WI38 (cell line): Measurements from ENCODE around the gene TICAM2.

Experiments
- H3K4me3 ChIP-seq: 2 replicates; pipeline ENCODE4 v1.5.1; 2011; ENCODE audit warnings: low read depth, mild to moderate bottlenecking, control low read depth, low read length
- TF ChIP-seq, protein P1 (sequence below): IDR thresholded peaks from 2 replicates; pipeline ENCODE4 v1.5.1; 2012; ENCODE audit warnings: low read depth, mild to moderate bottlenecking, control low read depth, low read length

Gene TICAM2

DNA sequence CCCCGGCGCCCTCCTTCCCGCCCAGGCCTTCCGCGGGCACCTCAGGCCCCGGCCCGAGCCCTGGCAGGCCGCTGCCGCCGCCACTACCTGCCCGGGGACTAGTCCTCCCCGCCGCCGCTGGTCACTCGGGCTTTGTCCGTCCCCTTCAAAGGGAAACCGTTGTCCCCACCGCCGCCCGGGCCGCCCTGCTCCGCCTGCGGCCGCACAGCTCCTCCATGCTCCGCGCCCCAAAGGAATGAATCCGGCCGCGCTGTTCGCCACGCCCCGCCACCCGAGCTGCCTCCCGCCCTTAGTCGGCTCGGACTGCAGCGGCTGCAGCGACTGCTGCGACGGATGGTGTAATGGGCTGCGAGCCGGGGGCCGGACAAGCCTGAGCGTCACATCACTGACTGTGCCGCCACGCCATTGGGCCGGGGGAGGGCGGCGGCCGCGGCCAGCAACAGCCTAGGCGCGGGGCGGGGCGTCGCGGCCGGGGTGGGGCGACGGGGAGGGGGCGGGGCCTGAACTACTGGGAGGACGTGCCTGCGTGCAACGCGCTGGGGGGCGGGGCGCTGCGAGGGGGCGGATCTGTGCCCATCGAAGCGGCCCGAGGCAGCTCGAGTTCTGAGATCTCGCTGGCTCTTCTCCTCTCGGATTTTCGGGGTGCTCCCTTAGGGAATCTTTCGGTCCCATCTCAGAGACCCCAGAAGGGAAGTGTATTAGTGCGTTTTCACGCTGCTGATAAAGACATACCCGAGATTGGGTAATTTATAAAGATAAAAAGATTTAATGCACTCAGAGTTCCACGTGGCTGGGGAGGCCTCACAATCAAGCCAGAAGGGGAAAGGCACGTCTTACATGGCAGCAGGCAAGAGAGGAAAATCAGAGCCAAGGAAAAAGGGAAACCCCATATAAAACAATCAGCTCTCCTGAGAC is 57.6 kb downstream of the TICAM2 start, which contains the start of gene FEM1C:
TSS of gene FEM1C (minus strand) at position 340 of the 915 bp plus-strand sequence. CDS start 1,282 bp downstream, outside the sequence.
- peak within 1 kb of the TSS; percentile 84 for H3K4me3 ChIP-seq
- TF ChIP-seq, protein P1, sequence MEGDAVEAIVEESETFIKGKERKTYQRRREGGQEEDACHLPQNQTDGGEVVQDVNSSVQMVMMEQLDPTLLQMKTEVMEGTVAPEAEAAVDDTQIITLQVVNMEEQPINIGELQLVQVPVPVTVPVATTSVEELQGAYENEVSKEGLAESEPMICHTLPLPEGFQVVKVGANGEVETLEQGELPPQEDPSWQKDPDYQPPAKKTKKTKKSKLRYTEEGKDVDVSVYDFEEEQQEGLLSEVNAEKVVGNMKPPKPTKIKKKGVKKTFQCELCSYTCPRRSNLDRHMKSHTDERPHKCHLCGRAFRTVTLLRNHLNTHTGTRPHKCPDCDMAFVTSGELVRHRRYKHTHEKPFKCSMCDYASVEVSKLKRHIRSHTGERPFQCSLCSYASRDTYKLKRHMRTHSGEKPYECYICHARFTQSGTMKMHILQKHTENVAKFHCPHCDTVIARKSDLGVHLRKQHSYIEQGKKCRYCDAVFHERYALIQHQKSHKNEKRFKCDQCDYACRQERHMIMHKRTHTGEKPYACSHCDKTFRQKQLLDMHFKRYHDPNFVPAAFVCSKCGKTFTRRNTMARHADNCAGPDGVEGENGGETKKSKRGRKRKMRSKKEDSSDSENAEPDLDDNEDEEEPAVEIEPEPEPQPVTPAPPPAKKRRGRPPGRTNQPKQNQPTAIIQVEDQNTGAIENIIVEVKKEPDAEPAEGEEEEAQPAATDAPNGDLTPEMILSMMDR = no peak

DNA sequence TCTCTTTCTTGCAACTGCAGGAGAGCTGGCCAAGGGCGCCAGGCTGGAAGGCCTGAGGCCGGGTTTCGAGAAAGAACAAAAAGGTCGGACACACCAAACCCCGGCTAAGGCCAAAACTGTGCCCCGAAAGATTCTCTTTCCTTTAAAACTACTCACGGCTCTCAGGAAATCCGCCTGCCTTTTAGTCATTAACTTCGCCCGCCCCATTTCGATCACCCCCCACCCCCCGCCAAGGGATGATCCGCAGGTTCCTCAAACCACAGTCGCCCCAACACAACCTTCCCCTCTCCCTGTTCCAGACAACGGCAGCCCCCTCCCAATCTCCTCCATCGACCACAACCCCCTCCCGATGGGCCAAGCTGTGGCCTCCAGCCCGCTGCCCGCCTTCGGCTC is 58.2 kb downstream of the TICAM2 start:
- H3K4me3 ChIP-seq = peak overlapping the region; percentile 84
- TF ChIP-seq, protein P1 = no peak

DNA sequence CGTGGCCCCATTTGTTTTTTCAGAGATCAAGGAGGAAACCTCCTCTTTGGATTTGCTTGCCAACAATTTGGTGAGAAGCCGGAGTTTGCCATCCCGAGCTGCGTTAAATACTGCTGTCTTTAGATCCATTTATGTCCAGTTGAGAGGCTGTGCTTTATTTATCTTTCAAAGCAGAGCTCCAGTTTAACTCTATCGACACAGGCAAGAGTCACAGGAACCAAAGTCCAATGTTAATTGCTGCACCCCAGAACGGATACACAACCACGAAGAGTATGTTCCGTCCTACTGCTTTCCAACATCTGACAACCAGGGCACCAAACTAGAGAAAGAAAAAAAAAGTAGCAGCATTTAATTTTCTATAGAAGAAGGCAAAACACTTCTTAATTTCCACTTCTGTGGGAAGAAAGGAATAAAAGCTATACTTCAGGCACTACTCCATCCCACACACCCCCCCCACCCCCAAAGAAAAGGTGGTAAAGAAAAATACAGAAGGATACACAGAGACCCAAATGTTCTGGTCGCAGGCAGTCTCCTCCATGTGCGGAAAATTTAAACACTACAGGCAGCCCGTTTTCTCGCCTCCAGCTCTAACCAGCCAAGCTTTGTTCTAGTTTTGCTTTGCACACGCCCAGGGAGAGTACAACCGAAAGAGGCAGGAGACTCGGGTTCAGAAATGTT is 58.8 kb downstream of the TICAM2 start:
- TF ChIP-seq, protein P1 = no peak
- peak overlapping the region; percentile 84 for H3K4me3 ChIP-seq

DNA sequence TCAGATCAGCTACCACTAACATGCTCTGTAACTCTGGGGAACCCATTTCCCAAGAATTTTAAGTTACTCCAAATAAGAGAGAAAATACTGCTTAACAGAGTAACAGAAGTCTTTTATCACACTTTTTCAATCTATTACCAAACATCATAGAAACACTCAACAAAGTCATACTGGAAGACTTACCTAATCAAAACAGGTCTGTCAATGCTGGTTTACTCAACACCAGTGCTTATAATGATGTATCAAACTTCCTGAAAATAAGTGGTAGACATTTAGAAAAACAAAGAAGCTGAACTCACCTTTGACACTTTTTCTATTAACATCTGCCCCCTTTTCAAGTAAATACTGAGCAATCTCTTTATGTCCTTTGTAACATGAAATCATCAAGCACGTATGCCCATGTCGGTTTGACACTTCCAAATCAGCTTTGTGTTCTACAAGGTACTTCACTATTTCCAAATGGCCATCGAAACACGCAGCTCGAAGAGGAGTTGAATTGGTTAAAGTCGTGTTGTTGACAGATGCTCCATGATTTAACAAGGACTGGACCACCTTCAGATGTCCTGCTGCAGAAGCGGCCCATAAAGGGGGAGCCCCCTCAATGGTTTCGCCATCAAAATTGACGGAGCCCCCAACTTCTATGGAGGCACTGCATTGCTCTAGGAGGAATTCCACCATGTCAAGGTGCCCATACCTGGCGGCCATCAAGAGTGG is 59.5 kb downstream of the TICAM2 start:
- TF ChIP-seq, protein P1 = no peak

DNA sequence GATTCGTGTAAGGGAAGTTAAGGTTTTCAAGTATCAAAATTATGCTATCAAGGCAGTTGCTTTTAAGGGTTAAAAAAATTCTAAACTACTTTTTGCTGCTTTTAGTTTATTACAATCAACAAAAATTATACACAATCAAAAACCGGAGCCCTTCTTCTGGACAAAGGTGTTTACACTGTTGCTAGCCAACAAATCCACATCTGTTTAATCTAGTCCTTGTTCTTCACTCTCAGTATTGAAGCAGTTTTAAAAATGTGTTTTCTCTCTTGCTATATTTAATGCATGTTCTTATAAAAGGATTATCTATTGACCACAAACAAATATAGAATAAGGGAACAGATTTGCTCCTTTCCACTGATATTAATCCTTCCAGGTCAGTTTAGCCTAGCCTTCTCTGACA is 60.2 kb downstream of the TICAM2 start:
- TF ChIP-seq, protein P1 = no peak
- peak overlapping the region; percentile 84 for H3K4me3 ChIP-seq

More for the DNA sequence above, 59.5 kb downstream of the TICAM2 start:
- peak overlapping the region; percentile 84 for H3K4me3 ChIP-seq

DNA sequence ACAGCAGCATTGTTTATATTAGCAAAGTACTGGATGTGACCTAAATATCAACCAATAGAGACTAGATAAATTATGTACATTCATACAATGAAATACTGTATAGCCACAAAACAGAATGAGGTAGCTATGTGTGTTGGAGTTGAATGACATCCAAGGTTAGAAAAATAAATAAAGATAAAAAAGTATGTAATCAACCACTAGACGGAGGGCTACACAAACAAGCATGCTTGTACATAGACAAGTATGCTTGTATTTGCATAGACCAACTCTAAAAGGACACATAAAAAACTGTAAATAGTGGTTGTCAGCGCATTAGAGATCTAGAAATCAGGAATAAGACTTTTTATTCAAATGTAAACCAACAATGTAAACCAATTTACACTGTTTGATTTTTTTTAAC is 60.7 kb downstream of the TICAM2 start:
- peak overlapping the region; percentile 84 for H3K4me3 ChIP-seq
- TF ChIP-seq, protein P1 = no peak
